H54 (cell line): ENCODE data around the gene ZNF385C.
A peak's percentile ranks its signal among the peaks of the same experiment; 100 is the strongest.
"Not testable (repeated sequence)": the region's sequence is repeated elsewhere in the genome, so short reads cannot be mapped to it uniquely, and the experiment has no call there.

ENCODE experiments used
- DNase-seq: peaks from one replicate; pipeline ENCODE4 v3.0.0; 2011; ENCODE audit warnings: low spot score, mixed read lengths; ENCODE audit not compliant: insufficient read length
- FAIRE-seq: peaks from 3 replicates; lab custom pipeline; 2011; peaks lifted over from hg19 to GRCh38; lab: Jason Lieb, UNC
- POLR2A ChIP-seq: IDR thresholded peaks from 2 replicates; pipeline ENCODE4 v1.6.1; 2011; ENCODE audit warnings: low read depth, mild to moderate bottlenecking, low read length

ZNF385C gene, protein sequence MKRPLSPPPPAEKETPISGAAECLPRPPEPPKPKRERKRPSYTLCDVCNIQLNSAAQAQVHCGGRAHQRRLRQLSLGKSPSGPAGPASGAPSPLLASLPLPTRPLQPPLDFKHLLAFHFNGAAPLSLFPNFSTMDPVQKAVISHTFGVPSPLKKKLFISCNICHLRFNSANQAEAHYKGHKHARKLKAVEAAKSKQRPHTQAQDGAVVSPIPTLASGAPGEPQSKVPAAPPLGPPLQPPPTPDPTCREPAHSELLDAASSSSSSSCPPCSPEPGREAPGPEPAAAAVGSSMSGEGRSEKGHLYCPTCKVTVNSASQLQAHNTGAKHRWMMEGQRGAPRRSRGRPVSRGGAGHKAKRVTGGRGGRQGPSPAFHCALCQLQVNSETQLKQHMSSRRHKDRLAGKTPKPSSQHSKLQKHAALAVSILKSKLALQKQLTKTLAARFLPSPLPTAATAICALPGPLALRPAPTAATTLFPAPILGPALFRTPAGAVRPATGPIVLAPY

DNA sequence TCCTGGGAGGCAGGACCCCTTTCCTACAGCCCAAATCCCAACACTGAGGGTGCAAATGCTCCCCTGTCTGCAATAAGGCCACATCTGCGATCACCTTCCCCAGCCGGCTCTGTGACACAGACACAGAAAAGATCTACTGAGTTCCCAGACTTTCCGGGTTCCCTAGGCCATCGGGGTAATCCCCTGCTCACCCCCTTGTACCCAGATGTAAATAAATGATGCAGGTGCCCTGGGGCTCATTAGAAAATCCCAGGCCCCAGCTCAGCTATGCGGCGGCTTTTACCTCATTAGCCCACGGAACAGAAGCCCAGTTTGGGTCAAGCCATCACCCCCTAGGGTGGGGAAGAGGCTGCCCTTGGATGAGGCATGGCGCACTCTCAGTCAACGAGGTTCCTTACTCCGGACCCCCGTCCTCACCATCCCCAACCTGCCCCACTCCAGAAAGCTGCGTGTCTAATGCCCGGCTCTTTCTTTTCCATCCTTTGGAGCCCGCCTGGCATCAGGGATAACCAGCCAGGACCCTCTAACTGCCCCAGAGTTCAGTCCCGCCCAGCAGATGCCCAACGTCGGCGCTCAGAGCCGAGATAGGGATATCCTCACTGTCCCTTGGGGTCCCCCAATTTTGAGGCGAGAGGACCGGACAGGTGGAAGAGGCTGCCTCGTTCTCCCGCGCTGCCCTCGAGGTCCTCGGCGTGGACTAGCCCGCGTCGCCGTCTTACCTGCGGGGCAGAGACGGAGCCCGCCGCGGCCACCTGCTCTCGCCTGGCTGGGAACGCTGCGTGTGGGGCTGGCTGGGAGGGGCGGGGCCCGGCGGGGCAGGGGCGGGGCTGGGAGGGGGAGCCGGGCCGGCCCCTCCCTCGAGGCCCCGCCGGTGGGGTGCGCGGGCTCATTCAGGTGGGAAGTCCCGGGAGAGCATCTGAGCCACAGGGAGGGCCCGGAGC lies at the start of gene ZNF385C:
Gene ZNF385C, minus strand, starts transcription at position 783 of the 941 bp plus-strand sequence. CDS start 35,417 bp downstream, outside the sequence.
- DNase-seq (no peak), FAIRE-seq (no peak)
- no peak for TF ChIP-seq POLR2A

DNA sequence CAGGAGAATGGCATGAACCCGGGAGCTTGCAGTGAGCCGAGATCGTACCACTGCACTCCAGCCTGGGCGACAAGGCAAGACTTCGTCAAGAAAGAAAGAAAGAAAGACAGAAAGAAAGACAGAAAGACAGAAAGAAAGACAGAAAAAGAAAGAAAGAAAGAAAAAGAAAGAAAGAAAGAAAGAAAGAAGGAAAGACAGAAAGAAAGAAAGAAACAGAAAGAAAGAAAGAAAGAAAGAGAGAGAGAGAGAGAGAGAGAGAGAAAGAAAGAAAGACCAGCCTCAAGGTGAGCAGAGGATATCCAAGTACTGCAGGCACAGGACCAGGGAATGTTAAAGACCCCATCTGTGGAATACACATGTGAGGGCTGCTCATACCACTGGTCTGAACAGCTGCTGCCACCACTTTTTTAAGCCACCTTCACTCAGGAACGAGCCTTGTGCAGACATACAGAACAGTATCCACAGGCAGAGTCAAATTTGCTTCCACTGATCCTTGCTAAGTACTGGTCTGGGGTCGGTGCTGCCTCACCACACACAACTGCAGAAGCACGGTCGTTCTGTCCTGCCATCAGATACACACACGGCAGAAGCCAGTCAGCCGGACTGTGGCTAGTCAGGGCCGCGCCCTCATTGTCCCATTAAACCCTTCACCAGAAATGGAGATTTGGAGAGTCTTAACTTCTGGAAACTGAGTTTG lies 48.8 kb upstream of the ZNF385C start:
- no peak for DNase-seq
- no peak for FAIRE-seq
- no peak for TF ChIP-seq POLR2A

DNA sequence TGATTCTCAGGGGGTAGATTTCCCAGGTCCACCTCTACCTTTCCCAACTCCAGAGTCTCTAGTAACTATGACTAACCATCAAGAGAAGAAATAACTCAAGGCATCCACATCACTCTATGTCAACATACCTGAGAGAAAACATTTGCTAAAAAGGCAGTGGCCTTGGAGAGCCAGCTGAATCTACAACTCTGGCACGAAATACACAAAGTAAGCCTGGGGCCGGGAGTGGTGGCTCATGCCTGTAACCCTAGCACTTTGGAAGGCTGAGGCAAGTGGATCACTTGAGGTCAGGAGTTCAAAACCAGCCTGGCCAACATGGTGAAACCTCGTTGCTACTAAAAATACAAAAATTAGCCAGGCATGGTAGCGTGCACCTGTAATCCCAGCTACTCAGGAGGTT lies 44.9 kb upstream of the ZNF385C start:
- FAIRE-seq, DNase-seq: not testable (repeated sequence)

DNA sequence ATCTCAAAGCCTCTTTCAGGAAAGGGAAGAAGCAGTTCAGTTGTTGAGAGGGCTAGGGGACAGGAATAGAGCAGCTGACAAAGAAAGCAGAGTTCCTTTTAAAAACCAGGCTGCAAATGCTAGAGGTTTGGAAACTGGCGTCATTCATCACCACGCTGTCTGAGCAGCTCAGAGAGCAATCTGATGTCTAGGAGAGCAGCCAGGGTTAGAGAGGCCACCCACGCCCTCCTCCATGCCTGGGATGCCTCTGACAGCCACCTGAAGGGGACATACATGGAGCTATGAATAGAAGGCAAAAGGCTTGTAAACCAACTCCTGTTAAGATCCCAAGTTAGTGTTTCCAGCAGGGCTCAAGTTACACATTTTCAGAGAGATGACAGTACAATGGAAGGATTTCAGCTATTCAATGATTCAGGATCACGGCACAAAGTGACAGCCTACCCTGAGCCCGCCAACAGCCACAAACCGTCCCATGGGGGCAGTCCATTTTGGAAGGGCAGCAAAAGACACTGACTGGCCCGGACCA lies 44.2 kb upstream of the ZNF385C start:
- FAIRE-seq: no peak
- no peak for TF ChIP-seq POLR2A
- no peak for DNase-seq

DNA sequence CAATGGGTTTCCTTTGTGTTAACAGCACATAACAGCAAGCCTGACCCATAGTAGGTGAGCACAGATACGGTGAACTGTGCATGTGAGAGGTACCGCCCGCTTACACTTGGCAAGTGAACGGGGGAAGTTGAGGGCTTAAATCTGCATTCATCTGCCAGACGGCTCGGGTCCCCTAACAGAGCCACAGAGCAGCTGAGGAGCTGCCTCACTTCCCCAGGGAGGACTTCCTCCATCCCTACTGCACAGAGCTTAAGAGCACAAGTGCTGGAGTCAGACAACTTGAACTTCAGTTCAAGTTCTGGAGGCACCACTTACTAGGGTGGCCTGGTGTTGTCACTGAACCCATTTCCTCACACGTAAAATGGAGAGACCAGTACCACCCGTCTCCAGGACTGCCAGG lies 43.1 kb upstream of the ZNF385C start:
- TF ChIP-seq POLR2A: no peak
- FAIRE-seq (no peak), DNase-seq (no peak)

DNA sequence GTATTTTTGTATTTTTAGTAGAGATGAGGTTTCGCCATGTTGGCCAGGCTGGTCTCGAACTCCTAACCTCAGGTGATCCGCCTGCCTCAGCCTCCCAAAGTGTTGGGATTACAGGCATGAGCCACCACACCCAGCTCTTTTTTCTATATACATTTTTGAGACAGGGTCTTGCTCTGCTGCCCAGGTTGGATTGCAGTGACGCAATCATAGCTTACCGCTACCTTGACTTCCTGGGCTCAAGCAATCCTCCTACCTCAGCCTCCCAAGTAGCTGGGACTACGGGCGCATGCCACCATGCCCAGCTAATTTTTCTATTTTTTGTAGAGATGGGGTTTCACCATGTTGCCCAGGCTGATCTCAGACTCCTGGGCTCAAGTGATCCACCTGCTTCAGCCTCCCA lies 42.4 kb upstream of the ZNF385C start:
- DNase-seq, FAIRE-seq: not testable (repeated sequence)

DNA sequence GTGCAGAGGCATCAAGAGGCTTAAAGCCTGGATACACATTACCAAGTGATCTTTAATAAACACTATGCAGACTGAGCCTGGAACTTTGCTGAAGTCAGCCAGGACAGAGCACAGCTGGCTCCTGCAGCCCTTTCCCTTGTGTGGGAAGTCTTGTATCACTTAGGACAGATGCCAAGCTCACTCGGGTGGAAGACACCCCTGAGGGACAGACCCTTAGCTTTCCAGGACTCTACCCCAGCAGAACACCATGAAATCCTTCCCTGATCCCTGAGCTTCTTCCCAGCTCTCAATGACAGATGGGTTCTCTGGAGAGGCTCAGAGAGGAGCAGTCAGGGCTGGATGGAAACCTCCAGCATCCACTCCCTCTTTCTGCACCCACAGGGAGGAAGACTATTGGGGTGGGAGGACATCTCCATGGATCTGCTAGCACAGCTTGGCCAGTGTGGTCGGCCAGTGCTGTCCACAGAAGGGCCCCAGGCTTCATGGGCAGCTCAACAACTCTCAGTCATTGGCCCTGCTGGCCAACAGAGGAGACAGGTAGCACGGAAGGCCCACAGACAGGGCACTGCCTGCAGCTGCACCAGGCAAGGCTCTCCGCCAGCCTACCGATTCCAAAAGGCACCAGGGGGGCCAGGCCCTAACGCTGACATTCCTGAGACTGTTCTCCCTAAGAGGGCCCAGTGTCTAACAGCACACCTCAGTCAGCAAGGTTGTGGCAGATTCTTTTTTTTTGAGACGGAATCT lies 40.6 kb upstream of the ZNF385C start:
- DNase-seq: no peak
- no peak for FAIRE-seq
- no peak for TF ChIP-seq POLR2A

DNA sequence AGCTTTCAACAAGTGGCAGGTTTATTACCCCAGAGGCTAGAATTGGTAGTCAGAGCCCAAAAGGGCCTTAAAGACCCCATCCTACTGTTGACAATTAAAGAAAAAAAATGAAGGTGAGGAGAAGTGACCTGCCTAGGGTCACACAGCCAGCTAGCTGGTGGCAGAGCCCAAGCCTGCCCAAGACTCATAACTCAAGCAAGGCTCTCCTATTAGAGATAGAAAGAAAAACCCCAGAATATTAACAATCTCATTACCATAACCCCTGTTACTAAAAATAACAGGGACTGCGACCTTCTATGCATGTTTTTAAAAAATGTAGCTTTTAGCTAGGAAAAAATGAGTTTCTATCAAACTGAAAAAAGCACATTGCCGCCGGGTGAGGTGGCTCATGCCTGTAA lies 38.4 kb upstream of the ZNF385C start:
- FAIRE-seq (no peak), DNase-seq (no peak)
- no peak for TF ChIP-seq POLR2A

DNA sequence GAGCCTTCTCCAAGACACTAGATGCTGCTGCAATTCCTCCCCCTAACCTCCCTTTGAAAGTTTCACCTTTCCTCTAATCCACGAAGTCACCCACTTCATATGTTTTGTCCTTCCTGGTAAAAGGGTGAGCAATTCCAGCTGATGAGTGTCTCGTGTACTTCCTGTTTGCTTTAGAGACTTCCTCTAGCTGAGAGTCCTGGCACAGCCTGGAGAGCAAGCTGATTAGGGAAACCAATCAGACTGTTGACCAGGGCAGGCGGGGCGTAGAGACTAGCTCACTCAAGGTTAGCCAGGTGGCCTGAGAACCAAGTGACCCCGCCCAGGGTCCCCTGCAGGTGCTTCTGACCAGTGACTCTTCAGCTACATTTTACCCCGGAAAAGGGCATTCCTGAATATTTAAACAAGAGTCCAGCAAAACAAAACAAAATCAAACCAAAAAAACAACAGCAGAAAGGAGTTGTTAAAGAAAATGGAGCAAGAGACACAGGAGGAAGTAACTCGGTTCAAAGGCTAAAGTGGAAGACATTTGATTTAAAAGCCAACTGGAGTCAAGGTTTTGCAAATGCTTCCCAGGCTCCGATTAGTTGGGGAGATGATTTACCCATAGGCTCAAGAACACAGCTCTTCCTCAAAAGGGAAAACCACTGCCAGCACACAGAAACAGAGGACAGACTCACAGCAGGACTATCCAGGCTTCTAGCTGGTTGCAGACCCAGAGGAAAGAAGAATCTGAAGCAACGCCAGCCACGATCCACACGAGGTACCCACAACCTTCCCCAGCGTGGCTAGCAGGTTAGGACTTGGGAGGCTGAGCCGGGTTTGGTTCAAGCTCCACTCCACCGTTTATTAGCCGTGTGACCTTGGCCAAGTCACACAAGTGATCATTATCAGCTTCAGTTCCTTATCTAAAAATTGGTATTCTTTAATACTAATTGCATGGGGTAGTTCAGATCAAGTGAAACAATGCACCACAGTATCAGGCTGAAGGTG lies 37.7 kb upstream of the ZNF385C start:
- DNase-seq: peak; percentile 79
- TF ChIP-seq POLR2A: no peak
- no peak for FAIRE-seq

DNA sequence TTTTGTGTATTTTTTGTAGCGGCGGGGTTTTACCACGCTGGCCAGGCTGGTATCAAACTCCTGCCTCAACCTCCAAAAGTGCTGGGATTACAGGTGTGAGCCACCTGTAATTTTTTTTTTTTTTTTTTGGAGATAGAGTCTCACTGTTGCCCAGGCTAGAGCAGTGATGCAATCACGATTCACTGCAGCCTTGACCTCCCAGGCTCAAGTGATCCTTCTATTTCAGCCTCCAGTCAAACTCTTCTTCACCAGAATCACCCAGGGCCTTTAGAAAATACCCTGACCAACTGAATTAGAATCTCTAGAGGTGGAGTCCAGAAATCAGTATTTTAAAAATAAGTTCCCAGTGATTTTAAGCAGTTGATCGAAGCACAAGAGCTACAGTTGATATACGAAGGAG lies 36.9 kb upstream of the ZNF385C start:
- TF ChIP-seq POLR2A: no peak
- no peak for FAIRE-seq
- DNase-seq: no peak

DNA sequence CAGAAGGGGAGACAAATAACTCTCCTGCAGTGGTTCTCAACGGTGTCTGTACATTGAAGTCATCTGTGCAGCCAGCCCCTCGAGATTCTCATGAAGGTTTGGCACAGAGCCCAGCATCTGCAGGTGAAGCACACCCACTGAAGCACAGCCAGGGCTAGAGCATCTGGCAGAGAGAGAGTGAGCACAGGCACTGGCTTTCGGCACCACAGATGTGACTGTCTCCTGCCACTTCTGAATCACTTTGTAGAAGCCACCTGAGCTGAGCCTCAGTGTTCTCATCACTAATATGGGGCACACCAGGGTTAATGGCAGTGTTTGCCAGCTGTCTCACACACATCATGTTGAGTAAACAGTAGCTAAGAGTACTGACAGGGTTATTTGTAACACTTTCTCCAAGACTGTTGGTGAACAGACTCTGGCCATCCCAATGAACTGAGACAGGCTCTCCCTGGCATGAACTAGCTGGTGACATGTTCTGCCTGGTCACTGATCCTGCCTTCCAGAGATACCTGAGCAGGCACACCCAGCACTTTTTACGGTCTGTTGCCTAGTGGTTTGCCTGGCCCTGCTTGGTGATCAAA lies 35.3 kb upstream of the ZNF385C start:
- no peak for TF ChIP-seq POLR2A
- FAIRE-seq (no peak), DNase-seq (no peak)

DNA sequence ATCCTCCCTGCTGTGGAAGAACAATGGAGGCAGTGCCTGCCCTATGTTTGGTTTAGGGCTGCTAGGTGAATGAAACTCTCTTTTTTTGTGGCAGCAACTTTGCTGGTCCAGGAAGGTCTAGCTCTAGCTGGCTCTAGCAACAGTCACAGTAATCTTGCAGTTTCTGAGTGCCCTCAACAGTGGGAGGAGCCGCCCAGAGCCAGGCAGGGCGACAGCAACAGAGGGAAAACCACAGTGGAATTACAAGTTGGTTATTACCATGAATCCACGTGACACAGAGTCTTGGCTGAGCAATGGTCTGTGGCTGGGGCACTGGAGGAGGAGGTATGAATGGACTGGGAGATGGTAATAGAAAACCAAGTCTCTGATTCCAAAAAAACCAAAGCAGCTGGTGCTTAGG lies 34.7 kb upstream of the ZNF385C start:
- TF ChIP-seq POLR2A: no peak
- peak; percentile 88 for DNase-seq
- no peak for FAIRE-seq
